Measurements from ENCODE around the gene PIGP.

DNA sequence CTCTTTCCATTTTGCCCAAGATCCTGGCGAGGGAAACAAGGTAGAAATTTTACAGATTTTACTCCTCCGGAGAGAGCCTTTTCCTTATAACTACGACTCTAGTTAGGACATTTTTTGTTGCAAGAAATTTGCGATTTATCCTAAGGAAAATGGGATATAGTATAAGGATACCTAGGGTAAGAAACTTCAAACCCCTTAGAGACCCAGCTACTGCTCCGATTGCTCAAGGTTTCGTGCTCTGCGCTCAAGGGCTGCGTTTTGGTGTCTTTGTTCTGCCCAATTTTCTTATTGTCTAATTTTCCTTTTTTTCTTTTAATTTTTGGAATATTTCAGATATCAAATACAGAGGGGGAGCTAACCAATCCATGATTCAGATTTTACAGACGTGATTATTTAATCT is 1.7 kb upstream of the PIGP start:
- no peak for TF ChIP-seq TAF1 (IDR thresholded peaks at IDR 0.05; ENCODE audit: low read depth, low read length)
- no peak for TF ChIP-seq POLR2AphosphoS5 (IDR thresholded peaks at IDR 0.05; ENCODE audit: low read depth, low read length)
- TF ChIP-seq POLR2A (IDR thresholded peaks at IDR 0.05; ENCODE audit: low read depth, low read length), result no peak
